ENCODE results near the gene ZBED4. TPM values are rescaled to one million over a fixed set of nuclear protein-coding genes. Genes with fewer than 3 reads are reported as not detected.

The ZBED4 gene
- total RNA-seq, 1 experiment from 2014 or later, result 23.0 TPM

DNA sequence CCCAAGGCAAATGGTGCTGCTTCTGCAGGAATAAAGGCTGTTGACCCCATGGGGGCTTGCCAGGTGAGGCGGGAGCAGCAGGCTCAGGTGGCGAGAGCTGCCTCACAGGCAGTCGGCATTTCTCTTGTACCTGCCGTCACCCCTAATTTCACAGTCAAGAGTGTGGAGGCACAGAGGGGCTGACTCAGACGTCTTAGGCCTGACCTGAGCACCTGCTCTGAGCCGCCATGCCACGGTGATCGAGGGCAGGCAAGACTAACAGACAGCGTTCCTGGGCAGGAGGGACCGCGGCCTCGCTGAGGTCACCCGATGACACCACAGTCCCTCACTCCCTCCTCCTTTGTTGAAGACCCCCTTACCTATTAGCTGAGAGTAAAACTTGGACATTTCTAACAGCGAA, 59.4 kb downstream of the ZBED4 start:
- Histone ChIP-seq H3K23me2 (ENCODE audit: insufficient read length, low read depth, low read length, poor library complexity, severe bottlenecking) (peaks cover 5% of the 10 kb centered on the region), H3K4me1 (ENCODE audit: insufficient read depth, low read length) (no peaks in the 10 kb centered on the region), H2BK12ac (ENCODE audit: insufficient read length, low read depth, low read length) (no peak overlapping the region), H2BK5ac (ENCODE audit: insufficient read length, low read length) (no peak overlapping the region), H2BK120ac (ENCODE audit: low read depth, low read length, poor library complexity, severe bottlenecking) (no peak overlapping the region), H4K5ac (ENCODE audit: insufficient read length, low read depth, low read length) (no peak overlapping the region), H2AK5ac (ENCODE audit: insufficient read length, low read length) (no peak overlapping the region), H3K79me1 (ENCODE audit: insufficient read depth, low read depth, low read length, poor library complexity, severe bottlenecking) (no peaks in the 10 kb centered on the region), H3K14ac (ENCODE audit: insufficient read depth, low read length) (no peak overlapping the region), H3K18ac (ENCODE audit: insufficient read length, low read depth, low read length) (no peak overlapping the region), H3K27me3 (ENCODE audit: insufficient read depth, low read length) (no peaks in the 10 kb centered on the region), H2BK15ac (ENCODE audit: low read depth, low read length) (no peak overlapping the region), H3K9ac (ENCODE audit: extremely low read depth, insufficient read length, low read length) (no peak overlapping the region), H3K56ac (ENCODE audit: insufficient read length, low read depth, low read length) (no peak overlapping the region), H4K8ac (replicated peaks; ENCODE audit: insufficient read length, low read depth, low read length) (no peak overlapping the region), H3K27ac (ENCODE audit: insufficient read length, low read depth, low read length) (no peak overlapping the region), H3K23ac (ENCODE audit: insufficient read length, low read depth, low read length) (no peak overlapping the region), H2BK20ac (ENCODE audit: low read depth, low read length, poor library complexity, severe bottlenecking) (no peak overlapping the region), H4K91ac (ENCODE audit: insufficient read length, low read depth, low read length) (no peak overlapping the region), H4K20me1 (ENCODE audit: control insufficient read depth, insufficient read depth, insufficient read length) (no peaks in the 10 kb centered on the region), H3K79me2 (ENCODE audit: insufficient read depth, low read length) (no peaks in the 10 kb centered on the region; the same call in 1 of the 2 replicates), H3K9me3 (ENCODE audit: control insufficient read depth, low read depth, low read length) (no peaks in the 10 kb centered on the region), H3K4ac (ENCODE audit: low read depth, low read length) (no peak overlapping the region), H3K4me2 (ENCODE audit: insufficient read depth, insufficient read length, low read length) (no peak overlapping the region), H2AFZ (ENCODE audit: low read length) (no peak overlapping the region), H3T11ph (ENCODE audit: low read length) (no peak overlapping the region)
- peaks cover 4 to 34% (median 24%) of the 10 kb centered on the region in 3 experiments; a peak in 6 of 7 replicates for H3K36me3 Mint-ChIP-seq (ENCODE audit: insufficient read depth in 1 of 3, low read depth in 3 of 3)
- no CpG with 5 or more reads among the region's 14 CpGs for WGBS (ENCODE audit: extremely low coverage, insufficient read length, low lambda C conversion rate)
- no peak overlapping the region for H3K4me3 Mint-ChIP-seq
- peak overlapping the region in 1 of 3 experiments; percentile 72; a peak in 1 of 7 replicates for H3K27ac Mint-ChIP-seq
- no peak for DNase-seq
- peaks cover 5% of the 10 kb centered on the region in 2 experiments; a peak in 2 of 4 replicates for H3K4me1 Mint-ChIP-seq
- TF ChIP-seq, protein P1, sequence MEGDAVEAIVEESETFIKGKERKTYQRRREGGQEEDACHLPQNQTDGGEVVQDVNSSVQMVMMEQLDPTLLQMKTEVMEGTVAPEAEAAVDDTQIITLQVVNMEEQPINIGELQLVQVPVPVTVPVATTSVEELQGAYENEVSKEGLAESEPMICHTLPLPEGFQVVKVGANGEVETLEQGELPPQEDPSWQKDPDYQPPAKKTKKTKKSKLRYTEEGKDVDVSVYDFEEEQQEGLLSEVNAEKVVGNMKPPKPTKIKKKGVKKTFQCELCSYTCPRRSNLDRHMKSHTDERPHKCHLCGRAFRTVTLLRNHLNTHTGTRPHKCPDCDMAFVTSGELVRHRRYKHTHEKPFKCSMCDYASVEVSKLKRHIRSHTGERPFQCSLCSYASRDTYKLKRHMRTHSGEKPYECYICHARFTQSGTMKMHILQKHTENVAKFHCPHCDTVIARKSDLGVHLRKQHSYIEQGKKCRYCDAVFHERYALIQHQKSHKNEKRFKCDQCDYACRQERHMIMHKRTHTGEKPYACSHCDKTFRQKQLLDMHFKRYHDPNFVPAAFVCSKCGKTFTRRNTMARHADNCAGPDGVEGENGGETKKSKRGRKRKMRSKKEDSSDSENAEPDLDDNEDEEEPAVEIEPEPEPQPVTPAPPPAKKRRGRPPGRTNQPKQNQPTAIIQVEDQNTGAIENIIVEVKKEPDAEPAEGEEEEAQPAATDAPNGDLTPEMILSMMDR (conservative IDR thresholded peaks at IDR 0.05), result no peak
- H3K9me3 Mint-ChIP-seq, result no peaks in the 10 kb centered on the region
- no peaks in the 10 kb centered on the region for H3K27me3 Mint-ChIP-seq (ENCODE audit: low read depth)

Measured in H9 (cell line).